ENCODE measurements around the gene XPO1.

DNA sequence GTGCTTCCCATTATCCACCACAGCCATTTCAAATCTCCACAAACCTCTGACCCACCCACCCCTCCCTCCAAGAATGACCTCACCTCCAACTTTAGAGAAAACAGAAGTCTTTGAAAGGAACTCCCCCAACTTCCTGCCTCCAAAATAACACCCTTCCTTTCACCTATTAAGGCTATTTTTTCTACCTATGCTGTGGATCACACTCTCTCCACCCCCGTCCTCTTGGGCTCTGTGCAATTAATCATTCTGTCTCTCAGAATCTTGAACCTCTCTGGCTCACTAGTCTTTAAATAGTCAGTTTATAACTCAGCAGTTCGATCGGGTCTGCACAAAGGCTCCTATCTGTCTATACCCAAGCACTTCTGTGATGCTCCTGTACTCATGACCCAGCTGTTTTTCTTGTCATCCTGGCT, 37.3 kb upstream of the XPO1 start:
- TF ChIP-seq EP300 (IDR thresholded peaks at IDR 0.05; ENCODE audit: borderline replicate concordance) (no peak), CREB1 (IDR thresholded peaks at IDR 0.05; ENCODE audit: low read depth) (no peak), CEBPB (IDR thresholded peaks at IDR 0.05) (no peak), TEAD4 (IDR thresholded peaks at IDR 0.05) (no peak), YY1 (IDR thresholded peaks at IDR 0.05; ENCODE audit: low read depth) (no peak), EGR1 (IDR thresholded peaks at IDR 0.05) (no peak), RAD21 (IDR thresholded peaks at IDR 0.05; ENCODE audit: low read depth) (no peak), FOXM1 (IDR thresholded peaks at IDR 0.05; ENCODE audit: borderline replicate concordance, low read depth) (no peak), NFIC (IDR thresholded peaks at IDR 0.05) (no peak), TAF1 (IDR thresholded peaks at IDR 0.05; ENCODE audit: low read depth) (no peak), TCF12 (IDR thresholded peaks at IDR 0.05; ENCODE audit: low read depth) (no peak)
- TF ChIP-seq, protein P1, sequence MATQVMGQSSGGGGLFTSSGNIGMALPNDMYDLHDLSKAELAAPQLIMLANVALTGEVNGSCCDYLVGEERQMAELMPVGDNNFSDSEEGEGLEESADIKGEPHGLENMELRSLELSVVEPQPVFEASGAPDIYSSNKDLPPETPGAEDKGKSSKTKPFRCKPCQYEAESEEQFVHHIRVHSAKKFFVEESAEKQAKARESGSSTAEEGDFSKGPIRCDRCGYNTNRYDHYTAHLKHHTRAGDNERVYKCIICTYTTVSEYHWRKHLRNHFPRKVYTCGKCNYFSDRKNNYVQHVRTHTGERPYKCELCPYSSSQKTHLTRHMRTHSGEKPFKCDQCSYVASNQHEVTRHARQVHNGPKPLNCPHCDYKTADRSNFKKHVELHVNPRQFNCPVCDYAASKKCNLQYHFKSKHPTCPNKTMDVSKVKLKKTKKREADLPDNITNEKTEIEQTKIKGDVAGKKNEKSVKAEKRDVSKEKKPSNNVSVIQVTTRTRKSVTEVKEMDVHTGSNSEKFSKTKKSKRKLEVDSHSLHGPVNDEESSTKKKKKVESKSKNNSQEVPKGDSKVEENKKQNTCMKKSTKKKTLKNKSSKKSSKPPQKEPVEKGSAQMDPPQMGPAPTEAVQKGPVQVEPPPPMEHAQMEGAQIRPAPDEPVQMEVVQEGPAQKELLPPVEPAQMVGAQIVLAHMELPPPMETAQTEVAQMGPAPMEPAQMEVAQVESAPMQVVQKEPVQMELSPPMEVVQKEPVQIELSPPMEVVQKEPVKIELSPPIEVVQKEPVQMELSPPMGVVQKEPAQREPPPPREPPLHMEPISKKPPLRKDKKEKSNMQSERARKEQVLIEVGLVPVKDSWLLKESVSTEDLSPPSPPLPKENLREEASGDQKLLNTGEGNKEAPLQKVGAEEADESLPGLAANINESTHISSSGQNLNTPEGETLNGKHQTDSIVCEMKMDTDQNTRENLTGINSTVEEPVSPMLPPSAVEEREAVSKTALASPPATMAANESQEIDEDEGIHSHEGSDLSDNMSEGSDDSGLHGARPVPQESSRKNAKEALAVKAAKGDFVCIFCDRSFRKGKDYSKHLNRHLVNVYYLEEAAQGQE (IDR thresholded peaks at IDR 0.05; ENCODE audit: low read depth), result no peak
- TF ChIP-seq, protein P2, sequence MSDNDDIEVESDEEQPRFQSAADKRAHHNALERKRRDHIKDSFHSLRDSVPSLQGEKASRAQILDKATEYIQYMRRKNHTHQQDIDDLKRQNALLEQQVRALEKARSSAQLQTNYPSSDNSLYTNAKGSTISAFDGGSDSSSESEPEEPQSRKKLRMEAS (IDR thresholded peaks at IDR 0.05), result no peak

All from Ishikawa (cell line).